ENCODE measurements around the gene SPTBN2. TPM values are rescaled to one million over a fixed set of nuclear protein-coding genes. Genes with fewer than 3 reads are reported as not detected.

SPTBN2 gene
- total and polyA plus RNA-seq, 2 donors from 2014 or later, result 64.9 to 69.8 TPM

GRCh38 chr11:66659763-66660162 lies 69.3 kb downstream of the SPTBN2 start:
- no peaks in the 10 kb centered on the region for H3K4me1 ChIP-seq (ENCODE audit: control insufficient read depth in 2 of 3, insufficient read depth in 2 of 3, low read depth in 1 of 3, low read length in 3 of 3)
- no peak overlapping the region for H3K4me3 ChIP-seq (ENCODE audit: low read length in 3 of 3)
- TF ChIP-seq CTCF (IDR thresholded peaks at IDR 0.05; ENCODE audit: borderline replicate concordance, extremely low read depth, insufficient read depth), result no peak
- no peak overlapping the region for H3K9ac ChIP-seq (ENCODE audit: low read length in 3 of 3)
- H3K27ac ChIP-seq (ENCODE audit: low read depth in 2 of 2, low read length in 2 of 2), result no peak overlapping the region
- intact Hi-C loops (cut with DNase I), result no loop called here
- FAIRE-seq (no peak), DNase-seq (no peak)
- H3K36me3 ChIP-seq (ENCODE audit: control insufficient read depth in 2 of 3, insufficient read depth in 3 of 3, low read length in 3 of 3), result peaks cover 0 to 8% (median 5%) of the 10 kb centered on the region in 3 donors
- no peaks in the 10 kb centered on the region for H3K9me3 ChIP-seq (ENCODE audit: control insufficient read depth in 2 of 3, insufficient read depth in 1 of 3, low read length in 3 of 3)
- H3K27me3 ChIP-seq (ENCODE audit: control insufficient read depth, insufficient read depth, low read length), result no peaks in the 10 kb centered on the region

GRCh38 chr11:66653123-66653522 lies 75.9 kb downstream of the SPTBN2 start:
- Histone ChIP-seq H3K9ac (ENCODE audit: low read length in 3 of 3) (no peak overlapping the region), H3K4me1 (ENCODE audit: control insufficient read depth in 2 of 3, insufficient read depth in 2 of 3, low read depth in 1 of 3, low read length in 3 of 3) (no peaks in the 10 kb centered on the region), H3K27ac (ENCODE audit: low read depth in 2 of 2, low read length in 2 of 2) (no peak overlapping the region), H3K36me3 (ENCODE audit: control insufficient read depth in 2 of 3, insufficient read depth in 3 of 3, low read length in 3 of 3) (peaks cover 0 to 10% (median 3%) of the 10 kb centered on the region in 3 donors), H3K9me3 (ENCODE audit: control insufficient read depth in 2 of 3, insufficient read depth in 1 of 3, low read length in 3 of 3) (no peaks in the 10 kb centered on the region), H3K4me3 (ENCODE audit: low read length in 3 of 3) (no peak overlapping the region), H3K27me3 (ENCODE audit: control insufficient read depth, insufficient read depth, low read length) (no peaks in the 10 kb centered on the region)
- DNase-seq (no peak), FAIRE-seq (no peak)
- intact Hi-C loops (cut with DNase I), result no loop called here
- no peak for TF ChIP-seq CTCF (IDR thresholded peaks at IDR 0.05; ENCODE audit: borderline replicate concordance, extremely low read depth, insufficient read depth)

DNA sequence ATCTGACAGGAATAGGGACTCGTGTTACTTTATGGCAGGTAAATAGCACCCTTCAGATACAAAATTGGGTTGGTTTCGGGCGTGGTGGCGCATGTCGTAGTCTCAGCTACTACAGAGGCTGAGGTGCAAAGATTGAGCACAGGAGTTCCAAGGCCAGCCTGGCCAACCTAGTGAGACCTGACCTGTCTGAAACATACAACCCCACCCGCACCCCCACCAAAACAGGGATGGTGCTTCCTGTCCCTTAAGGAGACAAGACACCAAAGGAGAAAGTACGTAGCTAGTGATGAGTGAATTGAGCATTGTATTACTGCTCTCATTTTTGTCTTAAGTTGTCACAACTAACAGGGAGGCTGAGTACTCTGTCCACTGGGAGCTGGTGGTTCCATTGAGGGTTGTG lies 76.4 kb downstream of the SPTBN2 start:
- no peaks in the 10 kb centered on the region for H3K9me3 ChIP-seq (ENCODE audit: control insufficient read depth in 2 of 3, insufficient read depth in 1 of 3, low read length in 3 of 3)
- DNase-seq (no peak), FAIRE-seq (no peak)
- TF ChIP-seq CTCF (IDR thresholded peaks at IDR 0.05; ENCODE audit: borderline replicate concordance, extremely low read depth, insufficient read depth), result no peak
- no peaks in the 10 kb centered on the region for H3K27me3 ChIP-seq (ENCODE audit: control insufficient read depth, insufficient read depth, low read length)
- peaks cover 0 to 10% (median 3%) of the 10 kb centered on the region in 3 donors for H3K36me3 ChIP-seq (ENCODE audit: control insufficient read depth in 2 of 3, insufficient read depth in 3 of 3, low read length in 3 of 3)
- H3K27ac ChIP-seq (ENCODE audit: low read depth in 2 of 2, low read length in 2 of 2), result no peak overlapping the region
- H3K4me3 ChIP-seq (ENCODE audit: low read length in 3 of 3), result no peak overlapping the region
- intact Hi-C loops (cut with DNase I), result no loop called here
- H3K4me1 ChIP-seq (ENCODE audit: control insufficient read depth in 2 of 3, insufficient read depth in 2 of 3, low read depth in 1 of 3, low read length in 3 of 3), result no peaks in the 10 kb centered on the region
- H3K9ac ChIP-seq (ENCODE audit: low read length in 3 of 3), result no peak overlapping the region

DNA sequence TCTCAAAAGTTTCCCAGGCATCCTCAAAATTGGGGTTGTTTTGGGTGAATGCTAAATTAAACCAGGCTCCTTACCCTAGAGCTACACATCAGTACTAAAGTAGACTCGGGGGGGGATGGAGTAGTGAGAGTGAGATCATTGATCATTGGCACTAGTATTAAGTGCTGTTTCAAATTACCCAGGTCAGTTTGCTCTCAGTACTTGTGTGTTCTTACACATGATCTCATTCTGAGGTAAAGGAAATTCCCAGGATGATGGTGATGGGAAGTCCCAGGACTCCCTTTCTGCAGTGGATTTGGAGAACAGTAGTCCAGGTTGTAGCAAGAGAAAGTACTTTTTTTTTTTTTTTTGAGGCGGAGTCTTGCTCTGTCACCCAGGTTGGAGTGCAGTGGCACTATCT lies 78.0 kb downstream of the SPTBN2 start:
- intact Hi-C loops (cut with DNase I), result no loop called here
- FAIRE-seq (no peak), DNase-seq (no peak)
- no peaks in the 10 kb centered on the region for H3K4me1 ChIP-seq (ENCODE audit: control insufficient read depth in 2 of 3, insufficient read depth in 2 of 3, low read depth in 1 of 3, low read length in 3 of 3)
- H3K9ac ChIP-seq (ENCODE audit: low read length in 3 of 3), result no peak overlapping the region
- H3K36me3 ChIP-seq (ENCODE audit: control insufficient read depth in 2 of 3, insufficient read depth in 3 of 3, low read length in 3 of 3), result peaks cover under 1 to 19% (median 16%) of the 10 kb centered on the region in 3 donors
- no peak overlapping the region for H3K27ac ChIP-seq (ENCODE audit: low read depth in 2 of 2, low read length in 2 of 2)
- no peaks in the 10 kb centered on the region for H3K9me3 ChIP-seq (ENCODE audit: control insufficient read depth in 2 of 3, insufficient read depth in 1 of 3, low read length in 3 of 3)
- no peak overlapping the region for H3K4me3 ChIP-seq (ENCODE audit: low read length in 3 of 3)
- no peaks in the 10 kb centered on the region for H3K27me3 ChIP-seq (ENCODE audit: control insufficient read depth, insufficient read depth, low read length)
- no peak for TF ChIP-seq CTCF (IDR thresholded peaks at IDR 0.05; ENCODE audit: borderline replicate concordance, extremely low read depth, insufficient read depth)
